ENCODE measurements around the gene LMF1. TPM values are rescaled to one million over a fixed set of nuclear protein-coding genes. Genes with fewer than 3 reads are reported as not detected.

The LMF1 gene
- total RNA-seq, 1 donor from 2014 or later, result 26.9 TPM

DNA sequence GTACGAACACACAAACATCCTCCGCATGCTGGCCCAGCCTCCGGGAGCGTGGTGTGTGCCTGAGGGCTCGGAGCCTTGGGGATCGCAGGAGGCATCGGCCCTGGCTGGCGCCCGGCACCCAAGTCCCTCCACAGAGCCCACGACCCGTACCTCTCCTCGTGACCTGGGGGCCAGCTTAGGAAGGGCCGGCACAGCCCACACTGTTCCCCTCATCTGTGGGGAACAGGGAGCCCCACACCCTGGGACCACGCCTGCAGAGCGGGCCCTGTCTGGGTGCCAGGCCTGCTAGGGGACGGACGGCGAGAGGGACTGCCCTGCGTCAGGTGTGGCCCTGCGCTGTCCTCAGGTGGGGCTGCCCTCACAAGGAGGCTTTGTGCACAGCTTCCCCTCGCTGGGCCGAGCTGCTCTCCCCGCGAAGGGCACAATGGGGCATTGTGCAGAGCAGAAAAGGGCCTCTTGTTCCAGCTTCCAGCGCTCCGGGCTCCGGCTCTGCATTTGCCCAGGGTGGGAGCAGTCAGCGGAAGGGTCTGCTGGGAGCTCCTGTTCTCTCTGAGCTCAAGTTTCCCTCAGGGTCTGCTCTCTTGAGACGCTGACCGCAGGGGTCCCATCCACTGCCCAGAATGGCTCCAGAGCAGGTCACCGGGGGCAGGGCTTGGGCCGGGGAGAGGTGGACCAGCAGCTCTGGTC is 1.7 kb upstream of the LMF1 start:
- peaks cover 0 to 8% of the 10 kb centered on the region in 2 donors for H3K36me3 ChIP-seq
- no peaks in the 10 kb centered on the region for H3K27me3 ChIP-seq
- H3K27ac ChIP-seq, result no peak overlapping the region
- no peak for DNase-seq (ENCODE audit: low spot score in 2 of 2)
- intact Hi-C loops (cut with DNase I), result loop anchor here (5.0 kb wide), 1 partner anchor 210 kb away; no protein-coding TSS in a partner anchor
- no peaks in the 10 kb centered on the region for H3K9me3 ChIP-seq
- peaks cover 22 to 30% of the 10 kb centered on the region in 2 donors for H3K4me1 ChIP-seq
- TF ChIP-seq, protein P1, sequence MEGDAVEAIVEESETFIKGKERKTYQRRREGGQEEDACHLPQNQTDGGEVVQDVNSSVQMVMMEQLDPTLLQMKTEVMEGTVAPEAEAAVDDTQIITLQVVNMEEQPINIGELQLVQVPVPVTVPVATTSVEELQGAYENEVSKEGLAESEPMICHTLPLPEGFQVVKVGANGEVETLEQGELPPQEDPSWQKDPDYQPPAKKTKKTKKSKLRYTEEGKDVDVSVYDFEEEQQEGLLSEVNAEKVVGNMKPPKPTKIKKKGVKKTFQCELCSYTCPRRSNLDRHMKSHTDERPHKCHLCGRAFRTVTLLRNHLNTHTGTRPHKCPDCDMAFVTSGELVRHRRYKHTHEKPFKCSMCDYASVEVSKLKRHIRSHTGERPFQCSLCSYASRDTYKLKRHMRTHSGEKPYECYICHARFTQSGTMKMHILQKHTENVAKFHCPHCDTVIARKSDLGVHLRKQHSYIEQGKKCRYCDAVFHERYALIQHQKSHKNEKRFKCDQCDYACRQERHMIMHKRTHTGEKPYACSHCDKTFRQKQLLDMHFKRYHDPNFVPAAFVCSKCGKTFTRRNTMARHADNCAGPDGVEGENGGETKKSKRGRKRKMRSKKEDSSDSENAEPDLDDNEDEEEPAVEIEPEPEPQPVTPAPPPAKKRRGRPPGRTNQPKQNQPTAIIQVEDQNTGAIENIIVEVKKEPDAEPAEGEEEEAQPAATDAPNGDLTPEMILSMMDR (IDR thresholded peaks at IDR 0.05), result no peak
- H3K4me3 ChIP-seq, result no peak overlapping the region

DNA sequence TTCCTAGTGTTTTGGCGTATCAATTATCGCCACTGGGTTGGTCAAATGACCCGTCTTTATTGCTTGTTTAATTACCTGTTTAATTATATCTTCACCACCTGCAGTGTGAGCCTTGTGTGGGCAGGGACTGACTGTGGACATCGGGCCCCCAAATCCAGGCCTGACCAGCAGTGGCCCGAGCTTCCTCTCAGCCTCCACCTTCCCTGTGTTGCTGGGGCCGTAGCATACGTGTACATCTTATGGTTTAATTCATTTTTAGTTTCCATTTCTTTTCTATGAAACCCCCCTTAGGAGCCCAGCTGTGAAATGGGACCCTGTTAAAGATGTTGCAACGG is 1.2 kb upstream of the LMF1 start:
- TF ChIP-seq, protein P1 (IDR thresholded peaks at IDR 0.05), result no peak
- no peak for DNase-seq (ENCODE audit: low spot score in 2 of 2)
- intact Hi-C loops (cut with DNase I), result loop anchor here (2.0 to 5.0 kb wide), 4 partner anchors 47 to 210 kb away; partner anchors contain the start of genes CHTF18 and RPUSD1
- no peak overlapping the region for H3K27ac ChIP-seq
- no peaks in the 10 kb centered on the region for H3K9me3 ChIP-seq
- H3K36me3 ChIP-seq, result peaks cover 0 to 14% of the 10 kb centered on the region in 2 donors
- H3K4me1 ChIP-seq, result peaks cover 17 to 25% of the 10 kb centered on the region in 2 donors
- H3K4me3 ChIP-seq, result no peak overlapping the region
- H3K27me3 ChIP-seq, result no peaks in the 10 kb centered on the region

DNA sequence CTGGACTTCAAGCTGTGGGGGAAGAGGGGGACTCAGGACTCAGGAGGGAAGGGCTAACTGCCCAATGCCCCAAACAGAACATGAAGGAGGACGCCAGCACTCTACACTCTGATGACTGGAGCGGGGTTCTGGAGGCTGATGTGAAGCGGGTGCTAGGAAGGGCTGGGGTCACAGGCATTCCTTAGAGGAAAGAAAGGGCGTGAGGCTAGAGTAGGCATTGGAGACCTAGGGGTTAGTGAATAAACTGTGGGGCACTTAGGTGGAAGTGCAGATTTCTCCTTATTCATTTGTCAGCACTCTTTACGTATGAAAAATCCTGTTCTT is 760 bp upstream of the LMF1 start:
- no peaks in the 10 kb centered on the region for H3K27me3 ChIP-seq
- no peak for DNase-seq (ENCODE audit: low spot score in 2 of 2)
- peaks cover 15 to 21% of the 10 kb centered on the region in 2 donors for H3K4me1 ChIP-seq
- H3K4me3 ChIP-seq, result peak overlapping the region in 1 of 2 donors; percentile 91
- H3K9me3 ChIP-seq, result no peaks in the 10 kb centered on the region
- peak overlapping the region; percentile 42 to 55 for H3K27ac ChIP-seq
- intact Hi-C loops (cut with DNase I), result loop anchor here (2.0 to 5.0 kb wide), 4 partner anchors 47 to 211 kb away; partner anchors contain the start of genes CHTF18 and RPUSD1
- TF ChIP-seq, protein P1 (IDR thresholded peaks at IDR 0.05), result no peak
- peaks cover 0 to 16% of the 10 kb centered on the region in 2 donors for H3K36me3 ChIP-seq

DNA sequence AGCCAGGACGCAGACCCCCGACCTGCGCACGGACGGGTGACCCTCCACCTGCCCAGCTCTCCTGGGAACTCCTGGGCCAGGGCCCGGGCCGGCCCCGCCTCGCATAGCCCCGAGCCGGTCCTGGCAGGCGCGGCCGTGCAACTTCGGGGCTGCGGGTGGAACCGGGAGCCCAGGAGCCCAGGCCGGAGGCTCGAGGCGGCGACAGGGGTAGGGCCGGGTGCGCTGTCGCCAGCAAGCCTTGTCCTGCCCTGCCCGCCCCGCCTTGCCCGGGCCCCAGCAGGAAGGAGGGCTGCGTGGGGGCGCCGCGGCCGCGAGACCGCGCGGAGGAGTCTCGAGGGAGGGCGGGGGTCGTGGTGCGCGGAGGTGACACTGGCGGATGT is 408 bp downstream of the LMF1 start:
- Histone ChIP-seq H3K27me3 (no peaks in the 10 kb centered on the region), H3K27ac (peak overlapping the region; percentile 68 to 74), H3K9me3 (no peaks in the 10 kb centered on the region), H3K36me3 (peaks cover 0 to 25% of the 10 kb centered on the region in 2 donors), H3K4me3 (peak overlapping the region; percentile 91 to 99), H3K4me1 (peaks cover 11 to 14% of the 10 kb centered on the region in 2 donors)
- TF ChIP-seq, protein P1 (IDR thresholded peaks at IDR 0.05), result no peak
- intact Hi-C loops (cut with DNase I), result loop anchor here (1.0 to 5.0 kb wide), 5 partner anchors 48 to 212 kb away; partner anchors contain the start of genes CHTF18 and RPUSD1
- DNase-seq (ENCODE audit: low spot score in 2 of 2), result no peak

DNA sequence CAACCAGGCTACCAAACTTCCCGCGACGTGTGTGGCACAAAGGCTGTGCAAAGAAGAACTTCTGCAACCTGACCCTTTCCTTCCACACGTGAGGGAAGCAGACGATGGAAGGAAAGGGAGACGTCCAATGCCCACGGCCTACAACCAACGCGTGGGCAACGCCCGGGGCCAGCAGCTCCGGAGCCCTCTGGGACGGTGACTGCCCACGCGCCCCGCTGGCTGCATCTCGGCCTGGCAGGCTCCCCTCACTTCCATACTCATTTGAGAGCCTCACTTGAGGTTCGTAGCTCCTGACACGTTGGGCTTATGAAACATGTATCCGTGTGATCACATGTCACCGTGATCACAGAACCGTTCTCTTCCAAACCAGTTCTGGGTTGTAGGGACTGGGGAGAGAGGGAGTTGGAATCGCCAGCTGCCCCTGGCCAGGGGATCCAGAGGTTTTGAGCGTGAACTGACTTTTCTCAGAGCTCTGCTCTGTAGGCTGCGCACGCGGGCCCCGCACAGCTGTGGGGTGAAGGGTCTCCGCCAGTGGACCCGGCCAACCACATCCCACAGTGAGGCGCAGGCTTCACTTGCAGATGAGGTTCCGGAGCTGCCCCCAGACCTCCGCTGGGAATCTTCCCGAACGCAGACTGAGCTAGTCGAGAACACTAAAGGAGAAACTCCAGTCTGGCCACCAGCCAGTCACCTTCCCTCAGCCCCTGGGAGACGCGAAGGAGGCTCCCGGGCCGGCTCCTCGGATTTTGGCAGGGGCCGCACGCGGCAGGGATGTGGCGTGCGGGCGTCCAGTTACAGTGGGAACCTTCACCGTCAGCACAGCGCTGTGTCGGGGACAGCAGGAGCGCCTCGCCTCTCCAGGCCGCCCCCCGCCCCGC is 1.0 kb downstream of the LMF1 start:
- Histone ChIP-seq H3K9me3 (no peaks in the 10 kb centered on the region), H3K27ac (peak overlapping the region; percentile 68 to 74), H3K4me3 (peak overlapping the region; percentile 91 to 99), H3K27me3 (no peaks in the 10 kb centered on the region), H3K36me3 (peaks cover 0 to 25% of the 10 kb centered on the region in 2 donors), H3K4me1 (peaks cover 11 to 14% of the 10 kb centered on the region in 2 donors)
- DNase-seq (ENCODE audit: low spot score in 2 of 2), result no peak
- TF ChIP-seq, protein P1 (IDR thresholded peaks at IDR 0.05), result no peak
- intact Hi-C loops (cut with DNase I), result loop anchor here (1.0 to 5.0 kb wide), 5 partner anchors 49 to 213 kb away; partner anchors contain the start of genes CHTF18 and RPUSD1

All from ascending aorta (tissue), 2 donors.